NB4 (cell line): ENCODE data around the gene HLA-DPB1.

Source experiments
- DNase-seq: peaks from one replicate; pipeline ENCODE4 v3.0.0; 2010; ENCODE audit warnings: low read depth
- H3K4me3 ChIP-seq: one replicate; pipeline ENCODE4 v1.5.1; 2011; ENCODE audit warnings: mild to moderate bottlenecking, low read depth, low read length, moderate library complexity
- CTCF ChIP-seq: IDR thresholded peaks from one replicate; pipeline ENCODE4 v1.5.1; 2012; ENCODE audit warnings: low read depth, low read length
- MAX ChIP-seq: IDR thresholded peaks from 2 replicates; pipeline ENCODE4 v1.6.1; 2011; ENCODE audit warnings: low read depth, low read length
- MYC ChIP-seq: IDR thresholded peaks from 2 replicates; pipeline ENCODE4 v1.6.1; 2011; ENCODE audit warnings: low read depth, low read length
- POLR2A ChIP-seq: IDR thresholded peaks from 2 replicates; pipeline ENCODE4 v1.6.1; 2011; ENCODE audit warnings: mild to moderate bottlenecking; ENCODE audit not compliant: insufficient read length; ENCODE audit errors: extremely low read depth

Gene HLA-DPB1

GRCh38 chr6:33117811-33118277 is 42.1 kb downstream of the HLA-DPB1 start:
- TF ChIP-seq POLR2A (no peak), MAX (no peak), MYC (no peak), CTCF (no peak)
- peak; percentile 30 for DNase-seq
- H3K4me3 ChIP-seq: no peak overlapping the region

GRCh38 chr6:33118525-33119123 is 42.8 kb downstream of the HLA-DPB1 start:
- TF ChIP-seq CTCF: peak; percentile 48
- TF ChIP-seq MYC: no peak
- H3K4me3 ChIP-seq: no peak overlapping the region
- DNase-seq: peak; percentile 65

- DNase-seq: no peak
- no peak overlapping the region for H3K4me3 ChIP-seq
- TF ChIP-seq POLR2A (no peak), MAX (no peak), CTCF (no peak), MYC (no peak)
Measured at GRCh38 chr6:33120001-33120400, 44.2 kb downstream of the HLA-DPB1 start.

GRCh38 chr6:33123181-33123580 is 47.4 kb downstream of the HLA-DPB1 start:
- TF ChIP-seq MYC: no peak
- TF ChIP-seq POLR2A: no peak
- TF ChIP-seq CTCF: no peak
- no peak for DNase-seq
- H3K4me3 ChIP-seq: no peak overlapping the region

GRCh38 chr6:33123732-33124524 is 48.1 kb downstream of the HLA-DPB1 start:
- DNase-seq: peak; percentile 72
- H3K4me3 ChIP-seq: no peak overlapping the region
- TF ChIP-seq CTCF: peak; percentile 54
- TF ChIP-seq MYC: peak; percentile 72
- peak; percentile 89 for TF ChIP-seq MAX
- no peak for TF ChIP-seq POLR2A
